Neural cell (in vitro differentiated cells): ENCODE results near the gene HS2ST1.

Experiments
- EP300 ChIP-seq: fragments of 450-650 bp; conservative IDR thresholded peaks from 2 replicates; pipeline ENCODE4 v1.6.1; 2014; ENCODE audit warnings: antibody characterized with exemption, mild to moderate bottlenecking, moderate library complexity; ENCODE audit not compliant: poor library complexity, severe bottlenecking
- EZH2 ChIP-seq: fragments of 200-600, 300-800 bp; shearing (Covaris generic), sonication (generic); IDR thresholded peaks from 2 replicates; pipeline ENCODE4 v1.6.1; 2014; ENCODE audit warnings: antibody characterized with exemption, low read length, borderline replicate concordance, mild to moderate bottlenecking; ENCODE audit not compliant: insufficient read depth, poor library complexity, severe bottlenecking
- POLR2AphosphoS5 ChIP-seq: IDR thresholded peaks from 2 replicates; pipeline ENCODE4 v1.6.1; 2012
- RAD21 ChIP-seq: fragments of 450-650 bp; conservative IDR thresholded peaks from 2 replicates; pipeline ENCODE4 v1.6.1; 2014; ENCODE audit warnings: antibody characterized with exemption, mild to moderate bottlenecking, moderate library complexity
- TAF1 ChIP-seq: IDR thresholded peaks from 2 replicates; pipeline ENCODE4 v1.6.1; 2012; ENCODE audit warnings: low read depth
- TF ChIP-seq, protein P1 (sequence below): fragments of 450-650 bp; IDR thresholded peaks from 2 replicates; pipeline ENCODE4 v1.5.1; 2014; ENCODE audit warnings: antibody characterized with exemption, mild to moderate bottlenecking, moderate library complexity; ENCODE audit not compliant: poor library complexity, severe bottlenecking
- TF ChIP-seq, protein P2 (sequence below): IDR thresholded peaks from 2 replicates; pipeline ENCODE4 v1.6.1; 2012; ENCODE audit warnings: borderline replicate concordance

DNA sequence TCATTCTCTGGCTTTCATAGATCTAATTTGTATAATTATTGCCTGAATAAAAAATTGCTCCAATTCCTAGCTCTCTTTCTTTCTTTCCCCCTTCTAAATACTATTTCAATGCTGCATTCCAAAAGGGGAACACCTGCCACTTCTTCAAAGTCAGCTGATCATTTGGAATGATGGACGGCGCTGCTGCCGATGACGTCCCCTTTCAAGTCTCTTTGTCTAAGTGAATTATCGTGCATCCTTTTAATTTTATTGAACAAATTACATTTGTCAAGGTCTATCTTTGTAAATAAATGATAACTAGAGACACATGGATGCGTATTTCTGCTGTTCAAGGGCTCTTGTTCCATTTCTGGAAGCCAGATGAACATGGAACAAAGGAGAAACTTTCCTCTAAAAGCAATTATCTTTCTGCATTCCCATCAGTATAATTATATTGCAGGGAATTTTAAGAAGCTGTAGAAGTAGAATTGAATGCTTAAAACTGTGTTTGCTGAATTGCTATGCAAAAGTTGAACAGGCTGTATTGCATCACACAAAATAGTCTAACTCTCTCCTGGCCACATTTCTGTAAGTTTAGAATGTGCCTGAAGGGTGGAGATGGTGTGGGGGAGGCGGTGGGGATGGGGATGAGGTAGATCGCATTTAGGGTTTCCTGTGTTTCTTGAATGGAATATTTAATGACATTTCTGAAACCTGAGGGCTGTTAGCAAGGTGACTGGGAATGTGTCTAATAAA lies 222.3 kb downstream of the HS2ST1 start:
- TF ChIP-seq POLR2AphosphoS5 (no peak), RAD21 (no peak), TAF1 (no peak), EZH2 (no peak), EP300 (no peak)
- TF ChIP-seq, protein P1, sequence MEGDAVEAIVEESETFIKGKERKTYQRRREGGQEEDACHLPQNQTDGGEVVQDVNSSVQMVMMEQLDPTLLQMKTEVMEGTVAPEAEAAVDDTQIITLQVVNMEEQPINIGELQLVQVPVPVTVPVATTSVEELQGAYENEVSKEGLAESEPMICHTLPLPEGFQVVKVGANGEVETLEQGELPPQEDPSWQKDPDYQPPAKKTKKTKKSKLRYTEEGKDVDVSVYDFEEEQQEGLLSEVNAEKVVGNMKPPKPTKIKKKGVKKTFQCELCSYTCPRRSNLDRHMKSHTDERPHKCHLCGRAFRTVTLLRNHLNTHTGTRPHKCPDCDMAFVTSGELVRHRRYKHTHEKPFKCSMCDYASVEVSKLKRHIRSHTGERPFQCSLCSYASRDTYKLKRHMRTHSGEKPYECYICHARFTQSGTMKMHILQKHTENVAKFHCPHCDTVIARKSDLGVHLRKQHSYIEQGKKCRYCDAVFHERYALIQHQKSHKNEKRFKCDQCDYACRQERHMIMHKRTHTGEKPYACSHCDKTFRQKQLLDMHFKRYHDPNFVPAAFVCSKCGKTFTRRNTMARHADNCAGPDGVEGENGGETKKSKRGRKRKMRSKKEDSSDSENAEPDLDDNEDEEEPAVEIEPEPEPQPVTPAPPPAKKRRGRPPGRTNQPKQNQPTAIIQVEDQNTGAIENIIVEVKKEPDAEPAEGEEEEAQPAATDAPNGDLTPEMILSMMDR, result no peak
- TF ChIP-seq, protein P2, sequence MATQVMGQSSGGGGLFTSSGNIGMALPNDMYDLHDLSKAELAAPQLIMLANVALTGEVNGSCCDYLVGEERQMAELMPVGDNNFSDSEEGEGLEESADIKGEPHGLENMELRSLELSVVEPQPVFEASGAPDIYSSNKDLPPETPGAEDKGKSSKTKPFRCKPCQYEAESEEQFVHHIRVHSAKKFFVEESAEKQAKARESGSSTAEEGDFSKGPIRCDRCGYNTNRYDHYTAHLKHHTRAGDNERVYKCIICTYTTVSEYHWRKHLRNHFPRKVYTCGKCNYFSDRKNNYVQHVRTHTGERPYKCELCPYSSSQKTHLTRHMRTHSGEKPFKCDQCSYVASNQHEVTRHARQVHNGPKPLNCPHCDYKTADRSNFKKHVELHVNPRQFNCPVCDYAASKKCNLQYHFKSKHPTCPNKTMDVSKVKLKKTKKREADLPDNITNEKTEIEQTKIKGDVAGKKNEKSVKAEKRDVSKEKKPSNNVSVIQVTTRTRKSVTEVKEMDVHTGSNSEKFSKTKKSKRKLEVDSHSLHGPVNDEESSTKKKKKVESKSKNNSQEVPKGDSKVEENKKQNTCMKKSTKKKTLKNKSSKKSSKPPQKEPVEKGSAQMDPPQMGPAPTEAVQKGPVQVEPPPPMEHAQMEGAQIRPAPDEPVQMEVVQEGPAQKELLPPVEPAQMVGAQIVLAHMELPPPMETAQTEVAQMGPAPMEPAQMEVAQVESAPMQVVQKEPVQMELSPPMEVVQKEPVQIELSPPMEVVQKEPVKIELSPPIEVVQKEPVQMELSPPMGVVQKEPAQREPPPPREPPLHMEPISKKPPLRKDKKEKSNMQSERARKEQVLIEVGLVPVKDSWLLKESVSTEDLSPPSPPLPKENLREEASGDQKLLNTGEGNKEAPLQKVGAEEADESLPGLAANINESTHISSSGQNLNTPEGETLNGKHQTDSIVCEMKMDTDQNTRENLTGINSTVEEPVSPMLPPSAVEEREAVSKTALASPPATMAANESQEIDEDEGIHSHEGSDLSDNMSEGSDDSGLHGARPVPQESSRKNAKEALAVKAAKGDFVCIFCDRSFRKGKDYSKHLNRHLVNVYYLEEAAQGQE, result no peak
